Measurements from ENCODE around the gene ODAM.

The ODAM gene

GRCh38 chr4:70179811-70180210 is 15.7 kb upstream of the ODAM start:
- DNase-seq (ENCODE audit: insufficient read length, low spot score) (no peak), FAIRE-seq (no peak)
- no peak for TF ChIP-seq CTCF (IDR thresholded peaks at IDR 0.05; ENCODE audit: insufficient read depth, missing control alignments)

- no peak for DNase-seq (ENCODE audit: insufficient read length, low spot score)
- no peak for TF ChIP-seq CTCF (IDR thresholded peaks at IDR 0.05; ENCODE audit: insufficient read depth, missing control alignments)
- FAIRE-seq = no peak
These were observed 13.7 kb upstream of the ODAM start for GRCh38 chr4:70181864-70182263.

- no peak for TF ChIP-seq CTCF (IDR thresholded peaks at IDR 0.05; ENCODE audit: insufficient read depth, missing control alignments)
- DNase-seq (ENCODE audit: insufficient read length, low spot score) (no peak), FAIRE-seq (peak; percentile 29)
These were observed 12.9 kb upstream of the ODAM start for GRCh38 chr4:70182517-70183167.

- peak; percentile 46 for FAIRE-seq
- peak; percentile 49 for TF ChIP-seq CTCF (IDR thresholded peaks at IDR 0.05; ENCODE audit: insufficient read depth, missing control alignments)
- no peak for DNase-seq (ENCODE audit: insufficient read length, low spot score)
These were observed 12.2 kb upstream of the ODAM start for GRCh38 chr4:70183168-70183939.

GRCh38 chr4:70183940-70184246 is 11.6 kb upstream of the ODAM start:
- no peak for FAIRE-seq

GRCh38 chr4:70187216-70187615 is 8.3 kb upstream of the ODAM start:
- no peak for TF ChIP-seq CTCF (IDR thresholded peaks at IDR 0.05; ENCODE audit: insufficient read depth, missing control alignments)
- DNase-seq (ENCODE audit: insufficient read length, low spot score) (no peak), FAIRE-seq (peak; percentile 38)

More at GRCh38 chr4:70183940-70184246, 11.6 kb upstream of the ODAM start:
- no peak for DNase-seq (ENCODE audit: insufficient read length, low spot score)
- no peak for TF ChIP-seq CTCF (IDR thresholded peaks at IDR 0.05; ENCODE audit: insufficient read depth, missing control alignments)

GRCh38 chr4:70190579-70190978 is 4.9 kb upstream of the ODAM start:
- DNase-seq (ENCODE audit: insufficient read length, low spot score) (no peak), FAIRE-seq (no peak)
- TF ChIP-seq CTCF (IDR thresholded peaks at IDR 0.05; ENCODE audit: insufficient read depth, missing control alignments) = no peak
